Subcutaneous adipose tissue (tissue), 4 donors: ENCODE data around the gene DMKN. TPM values are rescaled to one million over a fixed set of nuclear protein-coding genes. Genes with fewer than 3 reads are reported as not detected.

Experiments
- total RNA-seq, 4 donors: library from RNA; depleted of rRNA; stranded (reverse); fragments of >200 nt; gene quantifications; one replicate each; pipeline ENCODE4 v1.1.0, GENCODE V29; 2016
- TF ChIP-seq, protein P1 (sequence below): fragments of 450-650 bp; IDR thresholded peaks from one replicate; pipeline ENCODE4 v1.5.1; 2016; ENCODE audit warnings: low read depth, mild to moderate bottlenecking, control low read depth, antibody characterized with exemption, moderate library complexity

The DMKN gene
- total RNA-seq, 4 donors from 2014 or later: 0.94 to 7.3 (median 1.9) TPM

DNA sequence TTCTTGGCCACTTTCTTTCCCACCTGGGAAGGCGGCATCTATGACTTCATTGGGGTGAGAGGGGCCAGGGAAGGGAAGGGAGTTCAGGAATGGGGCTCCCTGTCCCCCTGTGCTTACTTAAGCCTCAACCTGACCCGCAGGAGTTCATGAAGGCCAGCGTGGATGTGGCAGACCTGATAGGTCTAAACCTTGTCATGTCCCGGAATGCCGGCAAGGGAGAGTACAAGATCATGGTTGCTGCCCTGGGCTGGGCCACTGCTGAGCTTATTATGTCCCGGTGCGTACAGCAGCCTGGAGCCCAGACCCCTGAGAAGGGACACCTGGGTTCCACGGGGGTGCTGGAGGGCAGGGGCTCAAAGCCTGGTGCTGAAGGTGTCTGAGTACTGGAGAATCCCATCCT, 33.1 kb upstream of the DMKN start:
- TF ChIP-seq, protein P1, sequence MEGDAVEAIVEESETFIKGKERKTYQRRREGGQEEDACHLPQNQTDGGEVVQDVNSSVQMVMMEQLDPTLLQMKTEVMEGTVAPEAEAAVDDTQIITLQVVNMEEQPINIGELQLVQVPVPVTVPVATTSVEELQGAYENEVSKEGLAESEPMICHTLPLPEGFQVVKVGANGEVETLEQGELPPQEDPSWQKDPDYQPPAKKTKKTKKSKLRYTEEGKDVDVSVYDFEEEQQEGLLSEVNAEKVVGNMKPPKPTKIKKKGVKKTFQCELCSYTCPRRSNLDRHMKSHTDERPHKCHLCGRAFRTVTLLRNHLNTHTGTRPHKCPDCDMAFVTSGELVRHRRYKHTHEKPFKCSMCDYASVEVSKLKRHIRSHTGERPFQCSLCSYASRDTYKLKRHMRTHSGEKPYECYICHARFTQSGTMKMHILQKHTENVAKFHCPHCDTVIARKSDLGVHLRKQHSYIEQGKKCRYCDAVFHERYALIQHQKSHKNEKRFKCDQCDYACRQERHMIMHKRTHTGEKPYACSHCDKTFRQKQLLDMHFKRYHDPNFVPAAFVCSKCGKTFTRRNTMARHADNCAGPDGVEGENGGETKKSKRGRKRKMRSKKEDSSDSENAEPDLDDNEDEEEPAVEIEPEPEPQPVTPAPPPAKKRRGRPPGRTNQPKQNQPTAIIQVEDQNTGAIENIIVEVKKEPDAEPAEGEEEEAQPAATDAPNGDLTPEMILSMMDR: no peak

DNA sequence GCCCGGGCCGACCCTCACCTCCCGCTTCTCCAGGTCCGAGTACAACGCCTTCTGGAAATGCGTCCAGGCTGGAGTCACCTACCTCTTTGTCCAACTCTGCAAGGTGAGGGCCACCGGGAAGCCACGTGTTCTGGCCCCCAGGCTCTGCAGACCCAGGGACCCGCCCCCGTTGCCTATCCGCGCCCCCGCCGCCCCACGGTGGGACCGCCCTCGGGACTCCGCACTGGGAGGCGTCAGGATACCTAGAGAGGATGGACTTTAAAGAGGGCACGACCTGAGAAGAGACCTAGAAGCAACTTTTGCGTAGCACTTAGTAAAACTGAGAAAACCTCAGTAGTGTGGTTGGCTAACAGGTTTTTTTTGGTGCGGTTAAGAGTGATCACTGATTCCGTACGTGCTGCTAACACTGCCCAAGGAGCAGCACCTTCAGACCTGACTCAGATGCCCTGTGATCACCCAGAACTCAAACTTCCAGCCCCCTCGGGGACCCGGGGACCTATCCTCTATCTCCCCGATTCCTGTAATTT, 32.5 kb upstream of the DMKN start:
- TF ChIP-seq, protein P1: no peak

DNA sequence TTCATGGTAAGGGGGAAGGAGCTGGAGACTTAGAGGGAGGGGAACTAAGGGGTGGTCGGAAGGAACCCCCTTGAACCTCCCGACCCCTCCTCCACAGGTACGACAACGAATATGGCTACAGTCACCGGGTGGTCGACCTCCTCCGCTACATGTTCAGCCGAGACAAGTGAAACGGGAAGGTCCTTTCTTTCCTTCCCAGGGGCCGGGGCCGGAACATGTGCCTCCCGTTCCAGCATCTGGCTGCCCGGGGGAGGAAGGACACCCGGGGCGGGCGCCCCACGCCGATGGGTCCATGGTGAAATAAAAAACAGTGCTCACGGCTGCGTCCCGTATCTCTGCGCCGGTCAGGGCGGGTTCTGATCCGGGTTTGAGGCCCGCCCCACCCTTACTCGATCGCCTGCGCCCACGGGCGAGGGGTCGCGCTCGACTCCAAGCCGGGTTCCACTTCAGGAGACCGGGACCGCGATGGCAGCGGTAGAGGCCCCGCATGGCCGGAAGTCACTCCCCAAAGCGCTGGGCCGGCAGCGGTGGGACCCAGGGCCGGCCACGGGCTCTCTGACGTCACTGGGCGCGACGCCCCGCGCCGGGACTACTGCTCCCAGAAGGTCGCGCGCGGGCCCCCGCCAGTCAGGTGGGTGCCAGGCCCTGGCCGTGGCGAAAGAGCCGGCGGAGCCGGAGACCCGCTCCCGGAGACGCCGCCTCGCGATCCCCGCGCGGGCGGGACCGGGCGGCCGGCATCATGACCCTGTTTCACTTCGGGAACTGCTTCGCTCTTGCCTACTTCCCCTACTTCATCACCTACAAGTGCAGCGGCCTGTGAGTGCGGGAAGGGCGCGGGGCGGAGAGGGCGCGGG, 31.8 kb upstream of the DMKN start, which contains the start of gene TMEM147:
Gene TMEM147 (plus strand): TSS at position 626 of the 854 bp plus-strand sequence. CDS start 114 bp downstream, at position 740.
- TF ChIP-seq, protein P1: no peak

DNA sequence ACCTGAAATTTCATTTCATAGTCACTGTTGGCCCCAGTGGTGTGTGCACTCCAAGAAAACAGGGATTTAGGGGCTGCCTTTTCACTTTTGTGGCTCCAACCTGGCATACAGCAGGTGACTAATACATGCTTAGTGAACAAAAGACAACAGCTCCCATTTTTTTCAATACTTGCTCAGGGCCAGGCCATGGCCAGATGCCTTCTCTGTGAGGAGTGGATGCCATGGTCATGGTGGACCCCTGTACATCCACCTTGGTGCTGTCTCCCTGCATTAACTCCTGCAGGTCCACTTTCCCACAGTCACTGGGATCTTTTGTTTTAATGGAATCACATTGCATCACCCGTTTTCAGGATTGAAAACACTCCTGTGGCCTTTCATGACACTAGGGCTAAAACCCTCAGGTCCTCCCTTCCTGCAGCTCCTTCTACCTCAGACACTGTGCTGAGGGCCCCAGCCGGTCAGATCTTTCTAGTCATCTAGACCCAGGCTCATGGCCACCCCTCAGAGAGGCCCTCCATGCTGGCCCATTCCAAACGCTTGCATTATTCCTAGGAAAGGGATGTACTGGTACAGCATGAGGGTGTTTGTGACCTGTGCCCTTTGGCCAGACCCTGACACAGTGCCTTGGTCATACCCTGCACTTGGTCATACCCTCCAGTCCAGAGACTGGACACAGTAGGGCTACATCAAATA, 30.8 kb upstream of the DMKN start:
- TF ChIP-seq, protein P1: no peak

DNA sequence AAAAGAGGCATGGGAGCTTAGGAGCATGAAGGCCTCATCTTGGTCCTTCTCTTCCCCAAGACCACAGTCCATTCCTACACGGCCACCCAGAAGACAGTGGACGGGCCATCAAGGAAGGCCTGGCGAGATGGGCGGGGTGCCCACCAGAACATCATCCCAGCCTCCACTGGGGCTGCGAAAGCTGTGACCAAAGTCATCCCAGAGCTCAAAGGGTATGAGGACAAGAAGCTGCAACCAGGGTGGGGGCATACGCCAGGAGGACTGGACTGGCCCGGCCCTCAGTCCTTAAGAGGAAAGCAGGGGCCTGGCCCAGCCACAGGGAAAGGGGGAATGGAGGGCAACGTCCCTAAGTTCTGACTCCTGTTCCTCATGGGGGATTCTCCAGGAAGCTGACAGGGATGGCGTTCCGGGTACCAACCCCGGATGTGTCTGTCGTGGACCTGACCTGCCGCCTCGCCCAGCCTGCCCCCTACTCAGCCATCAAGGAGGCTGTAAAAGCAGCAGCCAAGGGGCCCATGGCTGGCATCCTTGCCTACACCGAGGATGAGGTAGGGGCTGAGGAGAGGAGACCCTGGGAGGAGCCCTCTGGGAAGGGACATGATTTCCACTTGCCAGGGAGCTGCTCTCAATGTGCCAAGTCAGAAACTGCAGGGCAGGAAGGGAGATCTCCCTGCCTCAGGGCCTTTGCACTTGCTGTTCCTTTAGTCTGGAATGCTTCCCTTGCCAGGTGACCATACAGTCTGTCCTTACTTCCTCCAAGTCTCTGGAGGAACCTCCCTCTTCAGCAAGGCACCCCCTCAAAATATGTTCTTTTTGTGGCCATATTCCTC, 30.0 kb upstream of the DMKN start:
- TF ChIP-seq, protein P1: no peak

DNA sequence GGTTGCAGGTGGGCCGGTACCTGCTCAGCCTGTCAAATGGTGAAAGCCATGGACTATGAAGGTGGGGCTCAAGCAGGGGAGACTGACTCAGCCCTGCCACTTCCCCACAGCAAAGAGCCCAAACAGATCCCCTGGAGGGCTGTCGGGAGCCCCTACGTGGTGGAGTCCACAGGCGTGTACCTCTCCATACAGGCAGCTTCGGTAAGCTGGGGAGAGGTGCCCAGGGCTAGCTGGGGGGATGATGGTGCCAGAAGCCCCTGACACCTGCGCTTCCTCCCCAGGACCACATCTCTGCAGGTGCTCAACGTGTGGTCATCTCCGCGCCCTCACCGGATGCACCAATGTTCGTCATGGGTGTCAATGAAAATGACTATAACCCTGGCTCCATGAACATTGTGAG, 28.8 kb upstream of the DMKN start:
- TF ChIP-seq, protein P1: no peak
